Calu3 (cell line): ENCODE results near the gene RHOH. TPM values are rescaled to one million over a fixed set of nuclear protein-coding genes. Genes with fewer than 3 reads are reported as not detected.

Source experiments
- BruUV-seq: library from RNA; stranded (reverse); fragments of 400-500 nt; replicated peaks from 2 replicates; lab custom pipeline; 2021; lab: Mats Ljungman, UMichigan
- CTCF ChIA-PET: fragments of 300-600 bp; sonication (Branson Sonifier 250); formaldehyde crosslinking; loops from one replicate; lab custom pipeline; 2022; ENCODE audit warnings: antibody characterized with exemption; lab: Charles Lee
- DNase-seq: peaks from one replicate; pipeline ENCODE4 v3.0.0; 2022
- H3K27ac Mint-ChIP-seq: one replicate; pipeline ENCODE4 v1.8.0; 2022; ENCODE audit warnings: mixed read lengths; ENCODE audit not compliant: unreplicated experiment
- H3K27me3 Mint-ChIP-seq: one replicate; pipeline ENCODE4 v1.8.0; 2022; ENCODE audit warnings: mixed read lengths; ENCODE audit not compliant: unreplicated experiment
- H3K36me3 Mint-ChIP-seq: one replicate; pipeline ENCODE4 v1.8.0; 2022; ENCODE audit warnings: mild to moderate bottlenecking, moderate library complexity, mixed read lengths; ENCODE audit not compliant: insufficient read depth, unreplicated experiment
- H3K4me1 Mint-ChIP-seq: one replicate; pipeline ENCODE4 v1.8.0; 2022; ENCODE audit warnings: mild to moderate bottlenecking, low read depth, mixed read lengths; ENCODE audit not compliant: unreplicated experiment
- H3K4me3 Mint-ChIP-seq: one replicate; pipeline ENCODE4 v1.8.0; 2022; ENCODE audit warnings: mild to moderate bottlenecking, low read depth, moderate library complexity, mixed read lengths; ENCODE audit not compliant: unreplicated experiment
- H3K9me3 Mint-ChIP-seq: one replicate; pipeline ENCODE4 v1.8.0; 2022; ENCODE audit warnings: low read depth, mixed read lengths; ENCODE audit not compliant: unreplicated experiment
- intact Hi-C: fragments of 100-400 bp; cut with micrococcal nuclease; formaldehyde crosslinking; loops from one replicate; pipeline ENCODE4 v1.10.0; 2022; ENCODE audit not compliant: unreplicated experiment
- total RNA-seq: library from RNA; stranded (reverse); gene quantifications from 2 replicates; pipeline ENCODE4 v1.2.3, GENCODE V29; 2022
- TF ChIP-seq, protein P1 (sequence below): fragments of 200-600 bp; IDR thresholded peaks from one replicate; pipeline ENCODE4 v1.8.0; 2022; ENCODE audit warnings: antibody characterized with exemption; ENCODE audit not compliant: unreplicated experiment

The RHOH gene
- total RNA-seq, 1 experiment from 2014 or later, result not detected

DNA sequence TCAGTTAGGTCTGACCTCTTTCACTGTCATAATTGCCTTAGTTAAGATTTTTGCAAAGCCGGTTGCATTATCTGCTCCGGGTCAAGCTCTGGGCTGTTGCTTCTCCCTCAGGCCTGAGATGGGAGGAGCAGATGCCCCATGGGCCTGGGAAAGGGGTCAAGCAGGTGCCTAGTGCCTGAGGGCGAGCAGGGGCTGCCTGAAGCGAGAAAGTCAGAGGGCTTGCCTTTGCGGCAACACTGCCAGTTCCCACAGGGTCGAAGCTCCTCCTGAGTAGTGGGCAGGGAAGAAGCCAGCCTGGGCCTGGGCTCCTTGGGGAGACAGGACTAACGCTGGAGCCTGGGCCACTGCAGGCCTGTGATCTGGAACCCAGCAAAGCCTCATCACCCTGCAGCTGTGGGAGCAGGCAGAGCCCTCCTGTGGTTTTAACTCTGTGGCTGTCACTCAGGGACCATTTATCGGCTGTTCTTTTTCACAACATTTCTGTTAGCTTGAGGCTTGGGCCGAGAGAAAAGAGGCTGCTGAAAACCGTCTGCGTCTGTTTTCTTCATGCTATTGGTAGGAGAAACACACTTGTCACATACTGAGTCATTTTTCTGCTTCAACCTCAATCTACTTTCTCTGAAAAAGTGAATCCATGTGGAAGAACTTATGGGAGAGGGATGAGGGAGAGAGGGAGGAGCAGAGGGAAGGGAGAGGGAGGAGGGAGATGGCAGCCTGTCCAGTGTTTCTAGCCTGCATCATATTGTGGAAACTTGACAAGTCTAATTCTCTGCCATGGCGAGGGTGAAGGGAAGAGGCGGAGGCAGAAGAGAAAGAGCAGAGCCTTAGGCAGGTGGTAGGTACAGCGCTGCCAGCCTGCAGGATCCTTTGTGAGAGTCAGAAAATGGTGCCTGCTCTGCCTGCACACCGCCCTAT lies 68.4 kb downstream of the RHOH start:
- H3K4me1 Mint-ChIP-seq, result peaks cover 8% of the 10 kb centered on the region
- intact Hi-C loops, result no loop called here
- H3K27me3 Mint-ChIP-seq, result no peaks in the 10 kb centered on the region
- H3K9me3 Mint-ChIP-seq, result no peaks in the 10 kb centered on the region
- no peaks in the 10 kb centered on the region for H3K36me3 Mint-ChIP-seq
- TF ChIP-seq, protein P1, sequence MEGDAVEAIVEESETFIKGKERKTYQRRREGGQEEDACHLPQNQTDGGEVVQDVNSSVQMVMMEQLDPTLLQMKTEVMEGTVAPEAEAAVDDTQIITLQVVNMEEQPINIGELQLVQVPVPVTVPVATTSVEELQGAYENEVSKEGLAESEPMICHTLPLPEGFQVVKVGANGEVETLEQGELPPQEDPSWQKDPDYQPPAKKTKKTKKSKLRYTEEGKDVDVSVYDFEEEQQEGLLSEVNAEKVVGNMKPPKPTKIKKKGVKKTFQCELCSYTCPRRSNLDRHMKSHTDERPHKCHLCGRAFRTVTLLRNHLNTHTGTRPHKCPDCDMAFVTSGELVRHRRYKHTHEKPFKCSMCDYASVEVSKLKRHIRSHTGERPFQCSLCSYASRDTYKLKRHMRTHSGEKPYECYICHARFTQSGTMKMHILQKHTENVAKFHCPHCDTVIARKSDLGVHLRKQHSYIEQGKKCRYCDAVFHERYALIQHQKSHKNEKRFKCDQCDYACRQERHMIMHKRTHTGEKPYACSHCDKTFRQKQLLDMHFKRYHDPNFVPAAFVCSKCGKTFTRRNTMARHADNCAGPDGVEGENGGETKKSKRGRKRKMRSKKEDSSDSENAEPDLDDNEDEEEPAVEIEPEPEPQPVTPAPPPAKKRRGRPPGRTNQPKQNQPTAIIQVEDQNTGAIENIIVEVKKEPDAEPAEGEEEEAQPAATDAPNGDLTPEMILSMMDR, result no peak
- no peak for DNase-seq
- no peak overlapping the region for H3K4me3 Mint-ChIP-seq
- CTCF ChIA-PET, result no interaction called here
- BruUV-seq, result no TSS peak
- no peak overlapping the region for H3K27ac Mint-ChIP-seq

DNA sequence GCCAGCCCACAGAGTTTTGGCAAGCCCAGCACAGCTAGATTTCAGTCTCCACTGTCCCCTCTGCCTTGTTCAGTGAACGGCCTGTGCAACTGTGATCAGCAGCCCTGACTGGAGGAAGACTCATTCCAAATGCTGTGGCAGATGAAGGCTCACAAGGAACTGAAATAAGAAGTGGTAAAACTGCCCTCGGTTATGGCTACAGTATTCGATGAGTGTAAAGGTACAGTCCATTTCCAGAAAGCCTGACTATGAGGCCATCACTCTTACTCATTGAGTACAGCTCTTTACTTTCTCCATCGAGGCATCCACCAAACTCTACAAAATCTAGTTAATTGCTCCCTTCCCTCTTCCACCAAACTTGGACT lies 69.1 kb downstream of the RHOH start:
- peaks cover 8% of the 10 kb centered on the region for H3K4me1 Mint-ChIP-seq
- no peak overlapping the region for H3K4me3 Mint-ChIP-seq
- CTCF ChIA-PET, result no interaction called here
- H3K9me3 Mint-ChIP-seq, result no peaks in the 10 kb centered on the region
- no peak for DNase-seq
- H3K36me3 Mint-ChIP-seq, result no peaks in the 10 kb centered on the region
- intact Hi-C loops, result no loop called here
- no peak overlapping the region for H3K27ac Mint-ChIP-seq
- no TSS peak for BruUV-seq
- TF ChIP-seq, protein P1, result no peak
- H3K27me3 Mint-ChIP-seq, result no peaks in the 10 kb centered on the region

DNA sequence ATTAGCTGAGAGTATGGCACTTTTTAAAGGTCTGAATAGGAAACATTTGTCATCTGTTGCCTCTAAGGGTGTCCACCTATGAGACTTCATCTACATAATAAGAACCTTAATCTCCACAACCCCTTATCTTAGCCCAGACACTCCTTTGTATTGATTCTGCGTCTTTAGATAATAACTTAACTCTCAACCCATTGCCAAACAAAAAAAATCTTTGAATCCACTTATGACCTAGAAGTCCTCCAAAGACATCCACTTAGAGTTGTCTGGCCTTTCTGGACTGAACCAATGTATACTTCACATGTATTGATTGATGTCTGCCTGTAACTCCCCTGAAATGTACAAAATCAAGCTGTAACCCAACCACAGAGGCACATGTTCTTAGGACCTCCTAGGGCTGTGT lies 72.3 kb downstream of the RHOH start:
- H3K36me3 Mint-ChIP-seq, result no peaks in the 10 kb centered on the region
- intact Hi-C loops, result no loop called here
- TF ChIP-seq, protein P1, result no peak
- no peaks in the 10 kb centered on the region for H3K27me3 Mint-ChIP-seq
- CTCF ChIA-PET, result no interaction called here
- no peak overlapping the region for H3K4me3 Mint-ChIP-seq
- no peaks in the 10 kb centered on the region for H3K9me3 Mint-ChIP-seq
- no TSS peak for BruUV-seq
- no peak for DNase-seq
- H3K27ac Mint-ChIP-seq, result no peak overlapping the region
- H3K4me1 Mint-ChIP-seq, result no peaks in the 10 kb centered on the region

DNA sequence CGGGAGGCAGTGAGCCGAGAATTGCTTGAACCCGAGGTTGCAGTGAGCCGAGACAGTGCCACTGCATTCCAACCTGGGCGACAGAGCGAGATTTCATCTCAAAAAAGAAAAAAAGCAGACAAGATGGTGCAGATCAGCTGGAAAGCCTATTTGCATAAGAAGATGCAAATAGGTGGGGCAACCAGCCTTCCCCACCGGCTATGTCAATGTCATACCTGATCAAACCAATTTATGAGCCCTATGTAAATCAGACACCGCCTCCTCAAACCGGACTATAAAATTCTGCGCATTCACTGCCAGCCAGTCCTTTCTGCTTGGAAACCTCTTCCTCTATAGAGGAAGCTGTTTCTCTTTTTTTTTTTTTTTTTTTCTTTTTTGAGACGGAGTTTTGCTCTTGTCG lies 73.8 kb downstream of the RHOH start:
- intact Hi-C loops, result no loop called here
- H3K36me3 Mint-ChIP-seq, result no peaks in the 10 kb centered on the region
- H3K27me3 Mint-ChIP-seq, result no peaks in the 10 kb centered on the region
- no peak overlapping the region for H3K4me3 Mint-ChIP-seq
- CTCF ChIA-PET, result no interaction called here
- no TSS peak for BruUV-seq
- H3K27ac Mint-ChIP-seq, result no peak overlapping the region
- DNase-seq, result no peak
- TF ChIP-seq, protein P1, result no peak
- H3K9me3 Mint-ChIP-seq, result no peaks in the 10 kb centered on the region
- no peaks in the 10 kb centered on the region for H3K4me1 Mint-ChIP-seq
